Activated CD4-positive, alpha-beta T cell treated with anti-CD3 and anti-CD28 coated beads, Interleukin-2, amount 50 U/mL, for 1 hour (primary cell): ENCODE measurements around the gene RAPGEF4.

Experiments used
- DNase-seq: peaks from one replicate; pipeline ENCODE4 v3.0.0-alpha.2; 2020

The RAPGEF4 gene

GRCh38 chr2:172944794-172945509 is 209.3 kb downstream of the RAPGEF4 start:
- no peak for DNase-seq

GRCh38 chr2:172945510-172945850 is 209.8 kb downstream of the RAPGEF4 start:
- no peak for DNase-seq

- DNase-seq = no peak
These were observed 212.0 kb downstream of the RAPGEF4 start for GRCh38 chr2:172947461-172948153.

GRCh38 chr2:172949522-172949921 is 213.9 kb downstream of the RAPGEF4 start:
- no peak for DNase-seq

- DNase-seq = no peak
These were observed 214.9 kb downstream of the RAPGEF4 start for GRCh38 chr2:172950565-172950964.

GRCh38 chr2:172951554-172951953 is 215.9 kb downstream of the RAPGEF4 start:
- no peak for DNase-seq

- DNase-seq = no peak
These were observed 217.8 kb downstream of the RAPGEF4 start for GRCh38 chr2:172953411-172953810.

GRCh38 chr2:172953970-172954852 is 218.6 kb downstream of the RAPGEF4 start:
- no peak for DNase-seq

- no peak for DNase-seq
These were observed 219.9 kb downstream of the RAPGEF4 start for GRCh38 chr2:172955587-172955986.

- DNase-seq = no peak
These were observed 222.1 kb downstream of the RAPGEF4 start for GRCh38 chr2:172957734-172958133.

- no peak for DNase-seq
These were observed 226.4 kb downstream of the RAPGEF4 start for GRCh38 chr2:172962082-172962481.

GRCh38 chr2:172962824-172963223 is 227.2 kb downstream of the RAPGEF4 start:
- DNase-seq = no peak

GRCh38 chr2:172964511-172965139 is 229.0 kb downstream of the RAPGEF4 start:
- DNase-seq = no peak

- no peak for DNase-seq
These were observed 230.0 kb downstream of the RAPGEF4 start for GRCh38 chr2:172965433-172966212.

GRCh38 chr2:172967036-172967982 is 231.7 kb downstream of the RAPGEF4 start:
- no peak for DNase-seq

- no peak for DNase-seq
These were observed 232.4 kb downstream of the RAPGEF4 start for GRCh38 chr2:172968061-172968469.

GRCh38 chr2:172969166-172969565 is 233.5 kb downstream of the RAPGEF4 start:
- no peak for DNase-seq

GRCh38 chr2:172969609-172970008 is 234.0 kb downstream of the RAPGEF4 start:
- DNase-seq = no peak

- DNase-seq = peak; percentile 13
These were observed 235.0 kb downstream of the RAPGEF4 start for GRCh38 chr2:172970660-172971059.

GRCh38 chr2:172972005-172972619 is 236.5 kb downstream of the RAPGEF4 start:
- peak; percentile 21 for DNase-seq

GRCh38 chr2:172974762-172975161 is 239.1 kb downstream of the RAPGEF4 start:
- DNase-seq = no peak
